ENCODE data around the gene ANKH.

Gene ANKH

GRCh38 chr5:14684757-14685156, 186.8 kb downstream of the ANKH start:
- no peak for TF ChIP-seq CTCF (IDR thresholded peaks at IDR 0.05; ENCODE audit: low read depth, low read length)
- DNase-seq (ENCODE audit: low read depth in 2 of 2): no peak
- no peak overlapping the region for H3K4me3 ChIP-seq (replicated peaks in 1 of 2; ENCODE audit: low read depth in 2 of 2, low read length in 2 of 2)

- no peak for DNase-seq (ENCODE audit: low read depth in 2 of 2)
- no peak overlapping the region for H3K4me3 ChIP-seq (replicated peaks in 1 of 2; ENCODE audit: low read depth in 2 of 2, low read length in 2 of 2)
- TF ChIP-seq CTCF (IDR thresholded peaks at IDR 0.05; ENCODE audit: low read depth, low read length): no peak
Observed at GRCh38 chr5:14683906-14684455, 187.6 kb downstream of the ANKH start.

- no peak for DNase-seq (ENCODE audit: low read depth in 2 of 2)
- H3K4me3 ChIP-seq (replicated peaks in 1 of 2; ENCODE audit: low read depth in 2 of 2, low read length in 2 of 2): no peak overlapping the region
- no peak for TF ChIP-seq CTCF (IDR thresholded peaks at IDR 0.05; ENCODE audit: low read depth, low read length)
Observed at GRCh38 chr5:14681236-14681752, 190.3 kb downstream of the ANKH start.

GRCh38 chr5:14679595-14679994, 192.0 kb downstream of the ANKH start:
- DNase-seq (ENCODE audit: low read depth in 2 of 2): no peak
- no peak for TF ChIP-seq CTCF (IDR thresholded peaks at IDR 0.05; ENCODE audit: low read depth, low read length)
- H3K4me3 ChIP-seq (replicated peaks in 1 of 2; ENCODE audit: low read depth in 2 of 2, low read length in 2 of 2): no peak overlapping the region

- TF ChIP-seq CTCF (IDR thresholded peaks at IDR 0.05; ENCODE audit: low read depth, low read length): no peak
- H3K4me3 ChIP-seq (replicated peaks in 1 of 2; ENCODE audit: low read depth in 2 of 2, low read length in 2 of 2): no peak overlapping the region
- DNase-seq (ENCODE audit: low read depth in 2 of 2): no peak
Observed at GRCh38 chr5:14678773-14679334, 192.7 kb downstream of the ANKH start.

GRCh38 chr5:14676320-14676719, 195.3 kb downstream of the ANKH start:
- no peak for TF ChIP-seq CTCF (IDR thresholded peaks at IDR 0.05; ENCODE audit: low read depth, low read length)
- no peak overlapping the region for H3K4me3 ChIP-seq (replicated peaks in 1 of 2; ENCODE audit: low read depth in 2 of 2, low read length in 2 of 2)
- peak; percentile 45 to 70 for DNase-seq (ENCODE audit: low read depth in 2 of 2)

Data from cardiac fibroblast (primary cell).